WI38 (cell line): ENCODE data around the gene RAB5A.

ENCODE experiments used
- H3K4me3 ChIP-seq: 2 replicates; pipeline ENCODE4 v1.5.1; 2011; ENCODE audit warnings: low read depth, mild to moderate bottlenecking, control low read depth, low read length
- CTCF ChIP-seq: IDR thresholded peaks from 2 replicates; pipeline ENCODE4 v1.5.1; 2012; ENCODE audit warnings: low read depth, mild to moderate bottlenecking, control low read depth, low read length

The RAB5A gene

GRCh38 chr3:19937459-19938294, 9.2 kb upstream of the RAB5A start:
- TF ChIP-seq CTCF = no peak
- no peak overlapping the region for H3K4me3 ChIP-seq

GRCh38 chr3:19938295-19938627, 8.6 kb upstream of the RAB5A start:
- no peak overlapping the region for H3K4me3 ChIP-seq
- no peak for TF ChIP-seq CTCF

- TF ChIP-seq CTCF = no peak
Observed at GRCh38 chr3:19940643-19941042, 6.3 kb upstream of the RAB5A start.

GRCh38 chr3:19945534-19945933, 1.4 kb upstream of the RAB5A start:
- no peak for TF ChIP-seq CTCF
- no peak overlapping the region for H3K4me3 ChIP-seq

More at GRCh38 chr3:19940643-19941042, 6.3 kb upstream of the RAB5A start:
- no peak overlapping the region for H3K4me3 ChIP-seq

- H3K4me3 ChIP-seq = peak overlapping the region; percentile 95
- TF ChIP-seq CTCF = no peak
Observed at GRCh38 chr3:19945969-19946831, 697 bp upstream of the RAB5A start.

GRCh38 chr3:19947549-19948225, 790 bp downstream of the RAB5A start:
- no peak for TF ChIP-seq CTCF
- peak overlapping the region; percentile 95 for H3K4me3 ChIP-seq
